Measurements from ENCODE around the gene JAML.

- TF ChIP-seq CTCF (conservative IDR thresholded peaks at IDR 0.05; ENCODE audit: low read depth, low read length): no peak
- TF ChIP-seq RFX5 (IDR thresholded peaks at IDR 0.05; ENCODE audit: low read depth, low read length): no peak
- TF ChIP-seq POLR2A (IDR thresholded peaks at IDR 0.05; ENCODE audit: low read depth, low read length): no peak
These were observed 3.3 kb upstream of the JAML start for GRCh38 chr11:118227865-118228785.
